Neural cell (in vitro differentiated cells): ENCODE data around the gene ADAM10. TPM values are rescaled to one million over a fixed set of nuclear protein-coding genes. Genes with fewer than 3 reads are reported as not detected.

Experiments used
- H2AFZ ChIP-seq: fragments of 200-600, 300-800 bp; sonication (generic), shearing (Covaris generic); 2 replicates; pipeline ENCODE4 v1.6.0; 2014; ENCODE audit warnings: low read depth, mild to moderate bottlenecking, antibody characterized with exemption, low read length, moderate library complexity
- H3F3A ChIP-seq: fragments of 200-600 bp; shearing (Covaris generic); 2 replicates; pipeline ENCODE4 v1.6.1; 2016; ENCODE audit warnings: mild to moderate bottlenecking, moderate library complexity, mixed read lengths, antibody characterized with exemption, low read length; ENCODE audit not compliant: insufficient read depth, poor library complexity, severe bottlenecking
- H3K27ac ChIP-seq: fragments of 200-600, 300-800 bp; sonication (generic), shearing (Covaris generic); 2 replicates; pipeline ENCODE4 v1.5.1; 2014; ENCODE audit warnings: mild to moderate bottlenecking, low read length, moderate library complexity
- H3K27me3 ChIP-seq: fragments of 300-800, 200-600 bp; sonication (generic), shearing (Covaris generic); 2 replicates; pipeline ENCODE4 v1.6.0; 2014; ENCODE audit warnings: mild to moderate bottlenecking, low read depth, low read length, moderate library complexity; ENCODE audit not compliant: insufficient read depth
- H3K36me3 ChIP-seq: fragments of 300-800, 200-600 bp; sonication (generic), shearing (Covaris generic); 2 replicates; pipeline ENCODE4 v1.5.1; 2014; ENCODE audit warnings: mild to moderate bottlenecking, antibody characterized with exemption, low read length, moderate library complexity; ENCODE audit not compliant: insufficient read depth
- H3K4me2 ChIP-seq: fragments of 300-800, 200-600 bp; sonication (generic), shearing (Covaris generic); 2 replicates; pipeline ENCODE4 v1.6.0; 2014; ENCODE audit warnings: mild to moderate bottlenecking, low read length
- H3K4me3 ChIP-seq: fragments of 300-800, 200-600 bp; sonication (generic), shearing (Covaris generic); 2 replicates; pipeline ENCODE4 v1.5.1; 2014; ENCODE audit warnings: mild to moderate bottlenecking, low read length, moderate library complexity
- H3K79me2 ChIP-seq: fragments of 200-600 bp; shearing (Covaris generic); replicated peaks from 2 replicates; pipeline ENCODE4 v1.6.0; 2014; ENCODE audit warnings: mild to moderate bottlenecking, low read length, moderate library complexity; ENCODE audit not compliant: insufficient read depth
- H3K9ac ChIP-seq: fragments of 300-800, 200-600 bp; sonication (generic), shearing (Covaris generic); 2 replicates; pipeline ENCODE4 v1.6.1; 2016; ENCODE audit warnings: mild to moderate bottlenecking, low read length, mixed read lengths
- H3K9me2 ChIP-seq: fragments of 200-600 bp; shearing (Covaris generic); 2 replicates; pipeline ENCODE4 v1.6.1; 2016; ENCODE audit warnings: mild to moderate bottlenecking, low read length, mixed read lengths; ENCODE audit not compliant: insufficient read depth
- H3K9me3 ChIP-seq: fragments of 200-600, 300-800 bp; sonication (generic), shearing (Covaris generic); 2 replicates; pipeline ENCODE4 v1.6.1; 2016; ENCODE audit warnings: mild to moderate bottlenecking, mixed run types, low read length, moderate library complexity, mixed read lengths
- H4K20me1 ChIP-seq: fragments of 200-600 bp; shearing (Covaris generic); 2 replicates; pipeline ENCODE4 v1.6.1; 2016; ENCODE audit warnings: mild to moderate bottlenecking, mixed run types; ENCODE audit not compliant: insufficient read depth
- EP300 ChIP-seq: fragments of 450-650 bp; conservative IDR thresholded peaks from 2 replicates; pipeline ENCODE4 v1.6.1; 2014; ENCODE audit warnings: antibody characterized with exemption, mild to moderate bottlenecking, moderate library complexity; ENCODE audit not compliant: poor library complexity, severe bottlenecking
- EZH2 ChIP-seq: fragments of 200-600, 300-800 bp; shearing (Covaris generic), sonication (generic); IDR thresholded peaks from 2 replicates; pipeline ENCODE4 v1.6.1; 2014; ENCODE audit warnings: antibody characterized with exemption, low read length, borderline replicate concordance, mild to moderate bottlenecking; ENCODE audit not compliant: insufficient read depth, poor library complexity, severe bottlenecking
- MXI1 ChIP-seq: fragments of 450-650 bp; conservative IDR thresholded peaks from 2 replicates; pipeline ENCODE4 v1.6.1; 2014; ENCODE audit warnings: antibody characterized with exemption, mild to moderate bottlenecking; ENCODE audit not compliant: poor library complexity, severe bottlenecking
- POLR2AphosphoS5 ChIP-seq: IDR thresholded peaks from 2 replicates; pipeline ENCODE4 v1.6.1; 2012
- RAD21 ChIP-seq: fragments of 450-650 bp; conservative IDR thresholded peaks from 2 replicates; pipeline ENCODE4 v1.6.1; 2014; ENCODE audit warnings: antibody characterized with exemption, mild to moderate bottlenecking, moderate library complexity
- SMC3 ChIP-seq: fragments of 450-650 bp; conservative IDR thresholded peaks from 2 replicates; pipeline ENCODE4 v1.6.1; 2014; ENCODE audit warnings: antibody characterized with exemption, mild to moderate bottlenecking, moderate library complexity; ENCODE audit not compliant: poor library complexity
- TAF1 ChIP-seq: IDR thresholded peaks from 2 replicates; pipeline ENCODE4 v1.6.1; 2012; ENCODE audit warnings: low read depth
- polyA plus RNA-seq: library from polyadenylated mRNA; depleted of rRNA; stranded (reverse); fragments of >200 nt; gene quantifications from 2 replicates; pipeline ENCODE4 v1.2.3, GENCODE V29; 2014
- TF ChIP-seq, protein P1 (sequence below): fragments of 450-650 bp; IDR thresholded peaks from 2 replicates; pipeline ENCODE4 v1.5.1; 2014; ENCODE audit warnings: antibody characterized with exemption, mild to moderate bottlenecking, moderate library complexity; ENCODE audit not compliant: poor library complexity, severe bottlenecking
- TF ChIP-seq, protein P2 (sequence below): IDR thresholded peaks from 2 replicates; pipeline ENCODE4 v1.6.1; 2012; ENCODE audit warnings: borderline replicate concordance

Gene ADAM10
- polyA plus RNA-seq, 1 donor from 2014 or later: 66.3 TPM

DNA sequence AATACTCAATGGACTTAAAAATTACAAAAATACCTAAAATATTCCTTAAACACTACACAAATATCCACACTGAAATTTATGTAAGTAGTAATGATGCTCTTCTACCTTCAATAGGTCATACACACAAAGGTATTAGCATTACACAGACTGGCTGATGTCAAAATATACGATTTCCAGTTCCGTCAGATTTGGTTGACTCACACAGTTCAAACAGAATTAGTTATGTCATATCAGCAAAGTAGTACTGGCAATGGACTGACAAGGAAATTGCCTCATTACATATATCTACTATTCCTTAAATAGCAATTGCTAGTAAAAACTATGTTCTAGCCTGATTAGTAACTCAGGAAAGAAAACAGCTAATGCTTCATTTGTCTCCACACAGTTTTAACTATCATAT is 70.8 kb downstream of the ADAM10 start:
- Histone ChIP-seq H3F3A (no peaks in the 10 kb centered on the region), H3K9me3 (no peaks in the 10 kb centered on the region), H3K4me3 (no peak overlapping the region), H3K27me3 (no peaks in the 10 kb centered on the region), H3K4me2 (no peak overlapping the region), H2AFZ (no peak overlapping the region), H3K9ac (no peak overlapping the region), H3K36me3 (no peaks in the 10 kb centered on the region), H4K20me1 (no peaks in the 10 kb centered on the region), H3K79me2 (peaks cover 13% of the 10 kb centered on the region), H3K27ac (no peak overlapping the region), H3K9me2 (no peaks in the 10 kb centered on the region)
- peak; percentile 79 for TF ChIP-seq EP300
- TF ChIP-seq SMC3: no peak
- TF ChIP-seq POLR2AphosphoS5: peak; percentile 70

DNA sequence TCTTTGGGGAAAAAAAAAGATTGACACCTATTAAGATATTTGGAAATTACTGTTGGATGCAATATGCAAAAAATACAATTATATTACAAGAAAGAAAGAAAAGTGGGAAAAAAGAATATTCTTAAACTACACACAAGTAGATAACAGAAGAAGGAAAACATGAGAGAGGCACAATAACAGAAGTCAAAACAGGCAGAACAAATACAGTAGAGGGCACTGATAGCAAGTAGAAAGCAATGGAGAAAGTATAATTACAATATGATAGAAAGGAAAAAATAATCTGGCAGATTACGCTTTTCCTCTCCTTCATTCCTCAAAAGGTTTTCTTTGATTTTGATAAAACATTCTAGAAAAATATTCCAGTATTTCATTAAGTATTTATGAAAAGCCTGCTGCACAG is 72.1 kb downstream of the ADAM10 start:
- Histone ChIP-seq H3K4me2 (no peak overlapping the region), H3F3A (no peaks in the 10 kb centered on the region), H4K20me1 (no peaks in the 10 kb centered on the region), H3K36me3 (no peaks in the 10 kb centered on the region), H3K9me3 (no peaks in the 10 kb centered on the region), H2AFZ (no peak overlapping the region), H3K79me2 (peaks cover 6% of the 10 kb centered on the region), H3K9me2 (no peaks in the 10 kb centered on the region), H3K4me3 (no peak overlapping the region), H3K27ac (no peak overlapping the region), H3K27me3 (no peaks in the 10 kb centered on the region), H3K9ac (no peak overlapping the region)
- peak; percentile 51 for TF ChIP-seq RAD21
- TF ChIP-seq, protein P1, sequence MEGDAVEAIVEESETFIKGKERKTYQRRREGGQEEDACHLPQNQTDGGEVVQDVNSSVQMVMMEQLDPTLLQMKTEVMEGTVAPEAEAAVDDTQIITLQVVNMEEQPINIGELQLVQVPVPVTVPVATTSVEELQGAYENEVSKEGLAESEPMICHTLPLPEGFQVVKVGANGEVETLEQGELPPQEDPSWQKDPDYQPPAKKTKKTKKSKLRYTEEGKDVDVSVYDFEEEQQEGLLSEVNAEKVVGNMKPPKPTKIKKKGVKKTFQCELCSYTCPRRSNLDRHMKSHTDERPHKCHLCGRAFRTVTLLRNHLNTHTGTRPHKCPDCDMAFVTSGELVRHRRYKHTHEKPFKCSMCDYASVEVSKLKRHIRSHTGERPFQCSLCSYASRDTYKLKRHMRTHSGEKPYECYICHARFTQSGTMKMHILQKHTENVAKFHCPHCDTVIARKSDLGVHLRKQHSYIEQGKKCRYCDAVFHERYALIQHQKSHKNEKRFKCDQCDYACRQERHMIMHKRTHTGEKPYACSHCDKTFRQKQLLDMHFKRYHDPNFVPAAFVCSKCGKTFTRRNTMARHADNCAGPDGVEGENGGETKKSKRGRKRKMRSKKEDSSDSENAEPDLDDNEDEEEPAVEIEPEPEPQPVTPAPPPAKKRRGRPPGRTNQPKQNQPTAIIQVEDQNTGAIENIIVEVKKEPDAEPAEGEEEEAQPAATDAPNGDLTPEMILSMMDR: peak; percentile 42
- TF ChIP-seq POLR2AphosphoS5: no peak

DNA sequence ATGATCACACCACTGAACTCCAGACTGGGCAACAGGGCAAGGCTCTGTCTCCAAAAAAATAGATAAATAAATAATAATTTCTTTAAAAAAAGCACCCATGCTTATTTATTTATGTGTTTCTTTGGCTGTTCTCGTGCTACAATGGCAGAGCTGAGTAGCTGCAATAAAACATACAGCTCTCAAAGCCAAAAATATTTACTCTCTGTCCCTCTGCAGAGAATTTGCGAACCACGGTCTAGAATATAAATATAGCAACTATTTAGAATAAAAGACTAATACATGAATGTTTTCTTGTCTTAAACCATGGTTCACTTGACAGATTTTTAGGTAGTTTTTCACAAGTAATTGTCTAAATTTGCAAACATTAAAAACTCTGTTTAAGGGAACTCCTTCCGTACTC is 72.7 kb downstream of the ADAM10 start:
- no peaks in the 10 kb centered on the region for H3F3A ChIP-seq
- no peak overlapping the region for H3K9ac ChIP-seq
- no peaks in the 10 kb centered on the region for H4K20me1 ChIP-seq
- no peaks in the 10 kb centered on the region for H3K9me3 ChIP-seq
- no peaks in the 10 kb centered on the region for H3K27me3 ChIP-seq
- TF ChIP-seq, protein P1: no peak
- no peak for TF ChIP-seq TAF1
- no peak for TF ChIP-seq RAD21
- TF ChIP-seq SMC3: no peak
- TF ChIP-seq EZH2: no peak
- TF ChIP-seq, protein P2, sequence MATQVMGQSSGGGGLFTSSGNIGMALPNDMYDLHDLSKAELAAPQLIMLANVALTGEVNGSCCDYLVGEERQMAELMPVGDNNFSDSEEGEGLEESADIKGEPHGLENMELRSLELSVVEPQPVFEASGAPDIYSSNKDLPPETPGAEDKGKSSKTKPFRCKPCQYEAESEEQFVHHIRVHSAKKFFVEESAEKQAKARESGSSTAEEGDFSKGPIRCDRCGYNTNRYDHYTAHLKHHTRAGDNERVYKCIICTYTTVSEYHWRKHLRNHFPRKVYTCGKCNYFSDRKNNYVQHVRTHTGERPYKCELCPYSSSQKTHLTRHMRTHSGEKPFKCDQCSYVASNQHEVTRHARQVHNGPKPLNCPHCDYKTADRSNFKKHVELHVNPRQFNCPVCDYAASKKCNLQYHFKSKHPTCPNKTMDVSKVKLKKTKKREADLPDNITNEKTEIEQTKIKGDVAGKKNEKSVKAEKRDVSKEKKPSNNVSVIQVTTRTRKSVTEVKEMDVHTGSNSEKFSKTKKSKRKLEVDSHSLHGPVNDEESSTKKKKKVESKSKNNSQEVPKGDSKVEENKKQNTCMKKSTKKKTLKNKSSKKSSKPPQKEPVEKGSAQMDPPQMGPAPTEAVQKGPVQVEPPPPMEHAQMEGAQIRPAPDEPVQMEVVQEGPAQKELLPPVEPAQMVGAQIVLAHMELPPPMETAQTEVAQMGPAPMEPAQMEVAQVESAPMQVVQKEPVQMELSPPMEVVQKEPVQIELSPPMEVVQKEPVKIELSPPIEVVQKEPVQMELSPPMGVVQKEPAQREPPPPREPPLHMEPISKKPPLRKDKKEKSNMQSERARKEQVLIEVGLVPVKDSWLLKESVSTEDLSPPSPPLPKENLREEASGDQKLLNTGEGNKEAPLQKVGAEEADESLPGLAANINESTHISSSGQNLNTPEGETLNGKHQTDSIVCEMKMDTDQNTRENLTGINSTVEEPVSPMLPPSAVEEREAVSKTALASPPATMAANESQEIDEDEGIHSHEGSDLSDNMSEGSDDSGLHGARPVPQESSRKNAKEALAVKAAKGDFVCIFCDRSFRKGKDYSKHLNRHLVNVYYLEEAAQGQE: no peak
- TF ChIP-seq POLR2AphosphoS5: no peak
- TF ChIP-seq EP300: no peak
- no peak for TF ChIP-seq MXI1
- H2AFZ ChIP-seq: no peak overlapping the region
- peaks cover 5% of the 10 kb centered on the region for H3K79me2 ChIP-seq
- H3K9me2 ChIP-seq: no peaks in the 10 kb centered on the region
- no peak overlapping the region for H3K27ac ChIP-seq
- H3K4me3 ChIP-seq: no peak overlapping the region
- no peak overlapping the region for H3K4me2 ChIP-seq
- H3K36me3 ChIP-seq: no peaks in the 10 kb centered on the region
